Neural cell (in vitro differentiated cells): ENCODE measurements around the gene RNF113B.

Experiments
- CTCF ChIP-seq: fragments of 450-650 bp; IDR thresholded peaks from 2 replicates; pipeline ENCODE4 v1.5.1; 2014; ENCODE audit warnings: antibody characterized with exemption, mild to moderate bottlenecking, moderate library complexity; ENCODE audit not compliant: poor library complexity, severe bottlenecking
- EP300 ChIP-seq: fragments of 450-650 bp; conservative IDR thresholded peaks from 2 replicates; pipeline ENCODE4 v1.6.1; 2014; ENCODE audit warnings: antibody characterized with exemption, mild to moderate bottlenecking, moderate library complexity; ENCODE audit not compliant: poor library complexity, severe bottlenecking
- EZH2 ChIP-seq: fragments of 200-600, 300-800 bp; shearing (Covaris generic), sonication (generic); IDR thresholded peaks from 2 replicates; pipeline ENCODE4 v1.6.1; 2014; ENCODE audit warnings: antibody characterized with exemption, low read length, borderline replicate concordance, mild to moderate bottlenecking; ENCODE audit not compliant: insufficient read depth, poor library complexity, severe bottlenecking
- MXI1 ChIP-seq: fragments of 450-650 bp; conservative IDR thresholded peaks from 2 replicates; pipeline ENCODE4 v1.6.1; 2014; ENCODE audit warnings: antibody characterized with exemption, mild to moderate bottlenecking; ENCODE audit not compliant: poor library complexity, severe bottlenecking
- POLR2AphosphoS5 ChIP-seq: IDR thresholded peaks from 2 replicates; pipeline ENCODE4 v1.6.1; 2012
- RAD21 ChIP-seq: fragments of 450-650 bp; conservative IDR thresholded peaks from 2 replicates; pipeline ENCODE4 v1.6.1; 2014; ENCODE audit warnings: antibody characterized with exemption, mild to moderate bottlenecking, moderate library complexity
- REST ChIP-seq: IDR thresholded peaks from 2 replicates; pipeline ENCODE4 v1.6.1; 2012; ENCODE audit warnings: borderline replicate concordance
- SMC3 ChIP-seq: fragments of 450-650 bp; conservative IDR thresholded peaks from 2 replicates; pipeline ENCODE4 v1.6.1; 2014; ENCODE audit warnings: antibody characterized with exemption, mild to moderate bottlenecking, moderate library complexity; ENCODE audit not compliant: poor library complexity
- TAF1 ChIP-seq: IDR thresholded peaks from 2 replicates; pipeline ENCODE4 v1.6.1; 2012; ENCODE audit warnings: low read depth

GRCh38 chr13:98158172-98158899, 18.7 kb downstream of the RNF113B start:
- no peak for TF ChIP-seq POLR2AphosphoS5
- TF ChIP-seq CTCF = no peak
- TF ChIP-seq EP300 = no peak
- no peak for TF ChIP-seq RAD21
- TF ChIP-seq EZH2 = no peak
- TF ChIP-seq TAF1 = no peak
- TF ChIP-seq REST = no peak
- no peak for TF ChIP-seq SMC3
- no peak for TF ChIP-seq MXI1
